Ishikawa (cell line): ENCODE data around the gene MIPOL1.

Source experiments
- EGR1 ChIP-seq: IDR thresholded peaks from 2 replicates; pipeline ENCODE4 v1.6.1; 2012
- TAF1 ChIP-seq: IDR thresholded peaks from 2 replicates; pipeline ENCODE4 v1.6.1; 2012; ENCODE audit warnings: low read depth, mild to moderate bottlenecking
- YY1 ChIP-seq: IDR thresholded peaks from 2 replicates; pipeline ENCODE4 v1.6.1; 2012; ENCODE audit warnings: low read depth
- ZBTB7A ChIP-seq: IDR thresholded peaks from 2 replicates; pipeline ENCODE4 v1.6.1; 2012; ENCODE audit warnings: low read depth

DNA sequence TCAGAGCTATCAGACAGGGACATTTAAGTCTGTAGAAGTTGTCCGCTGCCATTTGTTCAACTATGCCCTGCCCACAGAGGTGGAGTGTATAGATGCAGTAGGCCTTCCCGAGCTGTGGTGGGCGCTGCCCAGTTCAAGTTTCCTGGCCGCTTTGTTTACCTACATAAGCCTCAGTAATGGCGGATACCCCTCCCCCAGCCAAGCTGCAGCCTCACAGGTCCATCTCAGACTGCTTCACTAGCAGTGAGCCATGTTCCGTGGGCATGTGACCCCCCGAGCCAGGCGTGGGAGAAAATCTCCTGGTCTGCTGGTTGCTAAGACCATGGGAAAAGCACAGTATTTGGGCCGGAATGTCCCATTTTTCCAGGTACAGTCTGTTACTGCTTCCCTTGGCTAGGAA, 165.9 kb downstream of the MIPOL1 start:
- TF ChIP-seq TAF1 (no peak), YY1 (no peak), EGR1 (no peak), ZBTB7A (no peak)
